ENCODE data around the gene RPL28.

Gene RPL28

DNA sequence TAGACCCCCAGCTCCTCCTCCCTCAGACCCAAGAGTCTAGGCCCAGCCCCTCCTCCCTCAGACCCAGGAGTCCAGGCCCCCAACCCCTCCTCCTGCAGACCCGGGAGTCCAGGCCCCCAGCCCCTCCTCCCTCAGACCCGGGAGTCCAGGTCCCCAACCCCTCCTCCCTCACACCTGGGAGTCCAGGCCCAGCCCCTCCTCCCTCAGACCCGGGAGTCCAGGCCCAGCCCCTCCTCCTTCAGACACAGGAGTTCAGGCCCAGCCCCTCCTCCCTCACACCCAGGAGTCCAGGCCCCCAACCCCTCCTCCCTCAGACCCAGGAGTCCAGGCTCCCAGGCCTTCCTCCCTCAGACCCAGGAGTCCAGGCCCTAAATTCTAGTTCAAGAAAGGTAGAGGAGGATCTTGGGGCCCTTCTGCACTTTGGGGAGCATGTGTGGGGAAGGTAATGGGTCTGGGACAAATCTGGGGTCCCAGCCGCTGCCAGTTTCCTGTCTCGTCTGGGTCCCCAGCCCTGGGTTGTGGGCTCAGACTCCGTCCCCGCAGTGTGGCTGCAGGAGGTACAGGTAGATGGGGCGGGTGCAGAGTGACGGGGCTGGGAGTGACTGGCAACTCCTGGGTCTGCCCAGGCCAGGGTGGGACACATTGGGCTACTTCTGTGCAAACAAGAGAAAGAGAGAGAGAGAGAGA, 12.3 kb upstream of the RPL28 start:
- TF ChIP-seq, protein P1, sequence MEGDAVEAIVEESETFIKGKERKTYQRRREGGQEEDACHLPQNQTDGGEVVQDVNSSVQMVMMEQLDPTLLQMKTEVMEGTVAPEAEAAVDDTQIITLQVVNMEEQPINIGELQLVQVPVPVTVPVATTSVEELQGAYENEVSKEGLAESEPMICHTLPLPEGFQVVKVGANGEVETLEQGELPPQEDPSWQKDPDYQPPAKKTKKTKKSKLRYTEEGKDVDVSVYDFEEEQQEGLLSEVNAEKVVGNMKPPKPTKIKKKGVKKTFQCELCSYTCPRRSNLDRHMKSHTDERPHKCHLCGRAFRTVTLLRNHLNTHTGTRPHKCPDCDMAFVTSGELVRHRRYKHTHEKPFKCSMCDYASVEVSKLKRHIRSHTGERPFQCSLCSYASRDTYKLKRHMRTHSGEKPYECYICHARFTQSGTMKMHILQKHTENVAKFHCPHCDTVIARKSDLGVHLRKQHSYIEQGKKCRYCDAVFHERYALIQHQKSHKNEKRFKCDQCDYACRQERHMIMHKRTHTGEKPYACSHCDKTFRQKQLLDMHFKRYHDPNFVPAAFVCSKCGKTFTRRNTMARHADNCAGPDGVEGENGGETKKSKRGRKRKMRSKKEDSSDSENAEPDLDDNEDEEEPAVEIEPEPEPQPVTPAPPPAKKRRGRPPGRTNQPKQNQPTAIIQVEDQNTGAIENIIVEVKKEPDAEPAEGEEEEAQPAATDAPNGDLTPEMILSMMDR (IDR thresholded peaks at IDR 0.05; ENCODE audit: low read depth, low read length, missing control alignments): no peak
- in situ Hi-C loops (cut with HindIII; ENCODE audit: low sequenced_read_pairs): no loop called here
- no peak for DNase-seq (ENCODE audit: low read depth)

DNA sequence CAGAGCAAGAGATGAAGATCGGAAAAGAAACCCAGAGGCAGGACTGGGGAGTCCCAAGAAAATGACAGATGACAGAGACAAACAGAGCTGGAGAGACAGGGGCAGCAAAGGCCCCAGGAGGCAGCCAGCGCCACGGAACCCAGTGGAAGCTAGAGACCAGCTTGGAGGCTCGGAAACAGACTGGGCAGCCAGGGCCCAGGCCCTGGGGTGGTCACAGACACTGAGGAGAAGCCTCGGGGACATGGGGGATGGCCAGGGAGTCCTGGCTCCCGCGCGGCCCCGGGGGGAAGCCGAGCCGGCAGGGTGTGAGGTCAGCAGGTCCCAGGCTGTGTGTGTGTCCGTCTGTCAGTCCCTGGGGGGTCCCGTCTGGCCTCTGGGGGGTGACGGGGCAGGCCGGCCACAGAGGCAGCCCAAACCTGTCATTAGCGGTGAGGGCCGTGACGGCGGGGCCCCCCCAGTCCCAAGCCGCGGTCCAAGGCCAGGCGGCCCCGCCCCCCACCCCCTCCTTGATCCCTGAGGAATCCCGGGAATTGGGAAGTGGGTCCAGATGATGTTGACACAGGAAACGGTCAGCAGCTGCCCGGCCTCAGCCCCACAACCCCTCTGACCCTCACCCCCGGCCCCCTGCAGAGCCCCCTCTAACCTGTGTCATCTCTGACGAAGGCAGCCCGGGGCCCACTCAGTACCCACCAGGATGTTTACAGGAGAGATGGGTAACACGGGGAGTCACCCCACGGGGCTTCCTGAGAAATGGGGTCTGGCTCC, 11.6 kb upstream of the RPL28 start:
- no peak overlapping the region for H3K4me3 ChIP-seq (ENCODE audit: low read depth, low read length)
- TF ChIP-seq, protein P1 (IDR thresholded peaks at IDR 0.05; ENCODE audit: low read depth, low read length, missing control alignments): no peak
- no peak for DNase-seq (ENCODE audit: low read depth)
- in situ Hi-C loops (cut with HindIII; ENCODE audit: low sequenced_read_pairs): no loop called here

More for the DNA sequence above, 12.3 kb upstream of the RPL28 start:
- no peak overlapping the region for H3K4me3 ChIP-seq (ENCODE audit: low read depth, low read length)

DNA sequence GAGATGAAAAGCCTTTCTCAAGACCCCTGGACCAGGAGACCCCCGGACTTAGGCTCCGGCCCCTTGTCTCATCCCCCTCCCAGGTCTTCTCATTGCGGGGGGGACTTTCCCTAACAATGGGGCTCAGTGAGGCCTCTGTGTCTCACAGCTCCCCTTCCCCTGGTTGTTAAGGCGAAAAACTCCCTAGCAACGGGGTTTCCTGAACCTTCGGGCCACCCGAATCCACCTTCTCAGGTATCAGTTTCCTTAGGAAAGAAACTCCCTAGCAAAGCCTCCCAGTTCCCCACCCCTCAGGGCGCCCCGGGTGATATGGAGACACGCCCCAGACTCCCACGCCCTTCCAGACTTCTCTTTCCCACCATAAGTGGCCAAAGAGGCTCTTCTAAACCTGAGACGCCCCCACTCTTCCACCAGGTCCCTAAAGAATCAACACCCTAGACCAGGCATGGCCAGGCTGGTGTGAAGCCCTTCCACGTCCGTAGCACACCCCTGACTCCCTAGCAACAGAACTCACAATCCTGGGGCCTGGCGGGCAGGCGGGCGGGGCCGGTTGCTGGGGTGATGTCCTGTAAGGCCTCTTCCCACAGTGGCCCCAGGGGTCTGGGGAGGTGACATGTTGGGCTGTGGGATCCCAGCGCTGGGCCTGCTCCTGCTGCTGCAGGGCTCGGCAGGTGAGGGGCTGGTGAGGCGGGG, 9.3 kb upstream of the RPL28 start, which contains the start of gene TMEM190:
Gene TMEM190, plus strand, starts transcription at position 586 of the 693 bp plus-strand sequence. Its CDS starts 28 bp downstream, at position 614.
- in situ Hi-C loops (cut with HindIII; ENCODE audit: low sequenced_read_pairs): no loop called here
- DNase-seq (ENCODE audit: low read depth): no peak
- no peak within 1 kb of the TSS for H3K4me3 ChIP-seq (ENCODE audit: low read depth, low read length)
- TF ChIP-seq, protein P1 (IDR thresholded peaks at IDR 0.05; ENCODE audit: low read depth, low read length, missing control alignments): no peak

DNA sequence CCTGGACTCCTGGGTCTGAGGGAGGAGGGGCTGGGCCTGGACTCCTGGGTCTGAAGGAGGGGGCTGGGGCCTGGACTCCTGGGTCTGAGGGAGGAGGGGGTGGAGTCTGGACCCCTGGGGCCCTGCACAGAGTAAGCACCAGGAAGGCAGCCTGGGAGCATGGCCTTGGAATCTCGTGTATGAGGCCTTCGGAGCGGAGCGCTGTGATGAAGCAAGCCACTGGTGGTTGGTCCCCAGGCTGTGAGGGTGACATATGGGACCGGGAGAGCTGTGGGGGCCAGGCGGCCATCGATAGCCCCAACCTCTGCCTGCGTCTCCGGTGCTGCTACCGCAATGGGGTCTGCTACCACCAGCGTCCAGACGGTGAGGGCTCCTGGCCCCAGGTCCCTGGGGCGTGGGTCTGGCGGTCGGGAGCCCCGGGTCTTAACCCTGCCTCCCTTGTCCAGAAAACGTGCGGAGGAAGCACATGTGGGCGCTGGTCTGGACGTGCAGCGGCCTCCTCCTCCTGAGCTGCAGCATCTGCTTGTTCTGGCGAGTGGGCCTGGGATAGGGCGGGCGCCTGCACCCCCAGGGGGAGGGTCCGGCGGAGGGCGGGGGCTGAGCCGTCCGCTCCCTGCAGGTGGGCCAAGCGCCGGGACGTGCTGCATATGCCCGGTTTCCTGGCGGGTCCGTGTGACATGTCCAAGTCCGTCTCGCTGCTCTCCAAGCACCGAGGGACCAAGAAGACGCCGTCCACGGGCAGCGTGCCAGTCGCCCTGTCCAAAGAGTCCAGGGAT, 8.2 kb upstream of the RPL28 start:
- in situ Hi-C loops (cut with HindIII; ENCODE audit: low sequenced_read_pairs): no loop called here
- H3K4me3 ChIP-seq (ENCODE audit: low read depth, low read length): no peak overlapping the region
- DNase-seq (ENCODE audit: low read depth): no peak
- TF ChIP-seq, protein P1 (IDR thresholded peaks at IDR 0.05; ENCODE audit: low read depth, low read length, missing control alignments): no peak

DNA sequence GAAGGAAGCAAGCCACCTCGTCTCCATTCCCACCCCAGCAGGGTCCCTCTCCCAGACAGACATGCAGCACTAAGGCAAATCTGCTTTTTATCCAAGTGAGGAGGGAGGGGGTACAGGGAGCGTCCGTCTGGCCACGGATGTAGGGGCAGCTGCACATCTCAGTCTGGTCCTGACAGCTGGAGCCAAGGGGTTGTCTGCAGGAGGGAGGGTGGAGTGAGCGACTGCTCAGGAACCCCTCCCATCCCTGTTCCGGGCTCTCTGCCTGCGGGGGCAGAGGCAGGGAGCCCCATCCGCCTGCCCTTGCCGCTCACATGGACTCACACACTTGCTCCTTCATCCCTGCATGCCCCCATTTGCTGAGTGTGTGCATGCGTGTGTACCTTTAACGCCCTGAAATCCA, 6.6 kb upstream of the RPL28 start:
- no peak for DNase-seq (ENCODE audit: low read depth)
- in situ Hi-C loops (cut with HindIII; ENCODE audit: low sequenced_read_pairs): no loop called here
- TF ChIP-seq, protein P1 (IDR thresholded peaks at IDR 0.05; ENCODE audit: low read depth, low read length, missing control alignments): no peak
- H3K4me3 ChIP-seq (ENCODE audit: low read depth, low read length): no peak overlapping the region

DNA sequence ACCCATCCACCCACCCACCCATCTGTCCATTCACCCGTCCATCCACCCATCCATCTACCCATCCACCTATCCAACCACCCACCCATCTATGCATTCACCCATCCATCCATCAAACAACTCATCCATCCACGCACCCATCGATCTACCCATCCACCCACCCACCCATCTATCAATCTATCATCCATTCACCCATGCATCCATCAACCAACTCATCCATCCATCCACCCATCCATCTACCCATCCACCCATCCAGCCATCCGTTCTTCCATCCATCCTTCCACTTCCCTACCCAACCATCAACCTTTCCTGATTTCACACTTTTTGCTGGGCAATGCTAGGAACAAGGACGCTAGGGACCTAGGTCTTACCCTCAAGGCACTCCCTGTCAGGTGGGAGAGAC, 3.7 kb upstream of the RPL28 start:
- in situ Hi-C loops (cut with HindIII; ENCODE audit: low sequenced_read_pairs): no loop called here
- DNase-seq (ENCODE audit: low read depth): no peak
- TF ChIP-seq, protein P1 (IDR thresholded peaks at IDR 0.05; ENCODE audit: low read depth, low read length, missing control alignments): no peak
- H3K4me3 ChIP-seq (ENCODE audit: low read depth, low read length): no peak overlapping the region
